SIG-M5 (cell line): ENCODE data around the gene SMYD2.

ENCODE experiments used
- DNase-seq: peaks from one replicate; lab custom pipeline; 2025; lab: John Stamatoyannopoulos, UW

The SMYD2 gene

GRCh38 chr1:214329470-214330220 is 48.7 kb downstream of the SMYD2 start:
- no peak for DNase-seq

GRCh38 chr1:214330222-214330621 is 49.3 kb downstream of the SMYD2 start:
- DNase-seq, result no peak

GRCh38 chr1:214330715-214331114 is 49.8 kb downstream of the SMYD2 start:
- no peak for DNase-seq

- DNase-seq, result no peak
These were observed 50.2 kb downstream of the SMYD2 start for GRCh38 chr1:214331180-214331579.

GRCh38 chr1:214331827-214332423 is 51.0 kb downstream of the SMYD2 start:
- no peak for DNase-seq

- no peak for DNase-seq
These were observed 52.2 kb downstream of the SMYD2 start for GRCh38 chr1:214332946-214333798.

- no peak for DNase-seq
These were observed 54.6 kb downstream of the SMYD2 start for GRCh38 chr1:214335567-214335966.

- no peak for DNase-seq
These were observed 56.1 kb downstream of the SMYD2 start for GRCh38 chr1:214337015-214337414.

- DNase-seq, result no peak
These were observed 56.6 kb downstream of the SMYD2 start for GRCh38 chr1:214337511-214337910.

- no peak for DNase-seq
These were observed 57.3 kb downstream of the SMYD2 start for GRCh38 chr1:214338212-214338611.

- no peak for DNase-seq
These were observed 60.5 kb downstream of the SMYD2 start for GRCh38 chr1:214341459-214341858.

GRCh38 chr1:214341932-214342331 is 61.0 kb downstream of the SMYD2 start:
- DNase-seq, result no peak

GRCh38 chr1:214342525-214342924 is 61.6 kb downstream of the SMYD2 start:
- DNase-seq, result no peak

GRCh38 chr1:214344897-214345296 is 63.9 kb downstream of the SMYD2 start:
- no peak for DNase-seq

- no peak for DNase-seq
These were observed 68.0 kb downstream of the SMYD2 start for GRCh38 chr1:214349008-214349407.

- DNase-seq, result no peak
These were observed 68.8 kb downstream of the SMYD2 start for GRCh38 chr1:214349781-214350180.

GRCh38 chr1:214351551-214352277 is 70.8 kb downstream of the SMYD2 start:
- DNase-seq, result no peak

- no peak for DNase-seq
These were observed 71.9 kb downstream of the SMYD2 start for GRCh38 chr1:214352838-214353237.

GRCh38 chr1:214354440-214355148 is 73.6 kb downstream of the SMYD2 start:
- no peak for DNase-seq

- DNase-seq, result no peak
These were observed 79.2 kb downstream of the SMYD2 start for GRCh38 chr1:214360116-214360515.

- no peak for DNase-seq
These were observed 79.7 kb downstream of the SMYD2 start for GRCh38 chr1:214360525-214361164.
